OCI-LY3 (cell line): ENCODE measurements around the gene FGR.

Source experiments
- CTCF ChIP-seq: fragments of 200-600, 300-600 bp; sonication (generic); IDR thresholded peaks from 2 replicates; pipeline ENCODE4 v1.5.1; 2014; ENCODE audit warnings: antibody characterized with exemption, low read length, low read depth
- EZH2phosphoT487 ChIP-seq: fragments of 200-600 bp; shearing (Covaris generic); IDR thresholded peaks from 2 replicates; pipeline ENCODE4 v1.6.1; 2018; ENCODE audit warnings: antibody characterized with exemption, mixed run types, low read depth

GRCh38 chr1:27635396-27636142 is 584 bp upstream of the FGR start:
- TF ChIP-seq CTCF (no peak), EZH2phosphoT487 (no peak)
